Muscle layer of duodenum (tissue), 2 donors: ENCODE data around the gene MRPL57.
"Not testable (repeated sequence)": the region's sequence is repeated elsewhere in the genome, so short reads cannot be mapped to it uniquely, and the experiment has no call there.

ENCODE experiments used
- H3K27ac ChIP-seq: one replicate; pipeline ENCODE4 v1.7.0; 2013; ENCODE audit warnings: mild to moderate bottlenecking, low read length
- H3K27me3 ChIP-seq: one replicate; pipeline ENCODE4 v1.7.0; 2013; ENCODE audit warnings: low read depth, mild to moderate bottlenecking, control low read depth, low read length
- H3K36me3 ChIP-seq, 2 donors: one replicate each; pipeline ENCODE4 v1.7.0; 2013; ENCODE audit warnings: low read length in 2 of 2, control low read depth in 1 of 2, mild to moderate bottlenecking in 1 of 2; ENCODE audit not compliant: insufficient read depth in 2 of 2, control insufficient read depth in 1 of 2
- H3K4me1 ChIP-seq, 2 donors: one replicate each; pipeline ENCODE4 v1.7.0; 2013; ENCODE audit warnings: low read length in 2 of 2, mild to moderate bottlenecking in 2 of 2, control low read depth in 1 of 2, moderate library complexity in 1 of 2; ENCODE audit not compliant: insufficient read depth in 2 of 2, control insufficient read depth in 1 of 2
- H3K4me3 ChIP-seq, 2 donors: one replicate each; pipeline ENCODE4 v1.7.0; 2013; ENCODE audit warnings: low read length in 2 of 2, low read depth in 1 of 2, mild to moderate bottlenecking in 1 of 2
- H3K9me3 ChIP-seq, 2 donors: one replicate each; pipeline ENCODE4 v1.7.0; 2013; ENCODE audit warnings: low read length in 2 of 2, control low read depth in 1 of 2, mild to moderate bottlenecking in 1 of 2; ENCODE audit not compliant: control insufficient read depth in 1 of 2
- donor health status: healthy.

The MRPL57 gene

DNA sequence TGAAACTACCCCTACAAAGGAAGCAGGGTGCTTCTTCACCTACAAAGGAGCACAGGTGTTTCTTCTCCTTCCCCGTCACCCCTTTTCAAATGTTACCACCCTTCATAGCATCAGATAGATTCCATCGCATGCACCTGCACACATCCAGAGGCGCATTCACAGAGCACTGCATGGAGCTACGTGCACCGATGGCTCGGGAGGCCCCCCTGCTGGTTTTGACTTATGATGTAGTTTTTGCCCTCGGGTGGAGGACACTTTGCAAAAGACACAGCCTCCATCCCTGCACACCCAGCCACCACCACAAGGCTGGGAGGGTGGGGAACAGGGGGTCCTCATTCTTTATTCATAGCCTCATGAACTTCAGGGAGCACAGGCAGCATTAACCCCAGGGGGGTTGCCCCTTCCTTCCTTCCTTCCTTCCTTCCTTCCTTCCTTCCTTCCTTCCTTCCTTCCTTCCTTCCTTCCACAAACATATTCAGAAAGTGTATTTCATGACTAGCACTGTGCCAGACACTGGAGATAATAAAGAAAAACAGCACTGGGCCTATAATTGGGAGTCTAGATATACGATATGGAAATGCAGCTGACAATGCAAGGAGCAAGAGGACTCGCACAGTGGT lies 21.3 kb downstream of the MRPL57 start:
- H3K4me1 ChIP-seq, H3K36me3 ChIP-seq, H3K27me3 ChIP-seq, H3K27ac ChIP-seq, H3K9me3 ChIP-seq, H3K4me3 ChIP-seq: not testable (repeated sequence)

DNA sequence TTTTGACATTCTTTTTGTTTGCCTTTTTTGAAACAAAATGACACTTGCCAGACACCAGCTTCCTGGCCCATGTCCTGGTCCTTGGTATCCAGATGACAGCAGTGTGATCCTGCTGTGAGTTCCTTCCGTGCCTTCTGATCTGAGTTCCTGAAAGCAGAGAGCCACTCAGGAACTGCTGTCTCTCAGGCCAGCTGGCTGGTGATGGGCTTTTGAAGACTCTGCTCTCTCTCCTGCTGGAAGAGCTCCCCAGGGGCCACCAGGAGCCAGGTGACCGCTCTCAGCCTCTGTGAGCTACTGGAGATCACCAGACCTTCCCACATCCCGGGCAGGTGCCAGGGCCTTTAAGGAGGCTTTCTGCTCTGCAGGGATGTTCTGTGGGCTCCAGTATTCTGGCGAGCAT lies 21.9 kb downstream of the MRPL57 start:
- H3K36me3 ChIP-seq, H3K9me3 ChIP-seq, H3K27ac ChIP-seq, H3K27me3 ChIP-seq, H3K4me3 ChIP-seq, H3K4me1 ChIP-seq: not testable (repeated sequence)

DNA sequence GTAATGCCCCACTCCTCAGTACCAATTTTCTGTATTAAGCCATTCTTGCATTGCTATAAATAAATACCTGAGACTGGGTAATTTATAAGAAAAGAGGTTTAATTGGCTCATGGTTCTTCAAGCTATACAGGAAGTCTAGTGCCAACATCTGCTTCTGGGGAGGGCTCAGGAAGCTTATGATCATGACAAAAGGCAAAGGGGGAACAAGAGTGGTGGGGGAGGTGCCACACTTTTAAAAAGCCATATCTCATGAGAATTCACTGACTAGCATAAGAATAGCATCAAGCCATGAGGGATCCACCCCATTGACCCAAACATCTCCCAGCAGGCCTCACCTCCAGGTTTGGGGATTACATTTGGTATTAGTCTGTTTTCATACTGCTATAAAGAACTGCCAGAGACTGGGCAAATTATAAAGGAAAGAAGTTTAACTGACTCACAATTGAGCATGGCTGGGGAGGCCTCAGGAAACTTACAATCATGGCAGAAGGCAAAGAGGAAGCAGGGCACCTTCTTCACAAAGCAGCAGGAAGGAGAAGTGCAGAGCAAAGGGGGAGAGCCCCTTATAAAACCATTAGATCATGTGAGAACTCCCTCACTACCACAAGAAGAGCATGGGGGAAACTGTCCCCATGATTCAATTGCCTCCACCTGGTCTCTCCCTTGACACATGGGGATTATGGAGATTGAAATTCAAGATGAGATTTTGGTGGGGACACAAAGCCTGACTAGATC lies 25.2 kb downstream of the MRPL57 start:
- H3K4me3 ChIP-seq, H3K27me3 ChIP-seq, H3K27ac ChIP-seq, H3K36me3 ChIP-seq, H3K4me1 ChIP-seq, H3K9me3 ChIP-seq: not testable (repeated sequence)

DNA sequence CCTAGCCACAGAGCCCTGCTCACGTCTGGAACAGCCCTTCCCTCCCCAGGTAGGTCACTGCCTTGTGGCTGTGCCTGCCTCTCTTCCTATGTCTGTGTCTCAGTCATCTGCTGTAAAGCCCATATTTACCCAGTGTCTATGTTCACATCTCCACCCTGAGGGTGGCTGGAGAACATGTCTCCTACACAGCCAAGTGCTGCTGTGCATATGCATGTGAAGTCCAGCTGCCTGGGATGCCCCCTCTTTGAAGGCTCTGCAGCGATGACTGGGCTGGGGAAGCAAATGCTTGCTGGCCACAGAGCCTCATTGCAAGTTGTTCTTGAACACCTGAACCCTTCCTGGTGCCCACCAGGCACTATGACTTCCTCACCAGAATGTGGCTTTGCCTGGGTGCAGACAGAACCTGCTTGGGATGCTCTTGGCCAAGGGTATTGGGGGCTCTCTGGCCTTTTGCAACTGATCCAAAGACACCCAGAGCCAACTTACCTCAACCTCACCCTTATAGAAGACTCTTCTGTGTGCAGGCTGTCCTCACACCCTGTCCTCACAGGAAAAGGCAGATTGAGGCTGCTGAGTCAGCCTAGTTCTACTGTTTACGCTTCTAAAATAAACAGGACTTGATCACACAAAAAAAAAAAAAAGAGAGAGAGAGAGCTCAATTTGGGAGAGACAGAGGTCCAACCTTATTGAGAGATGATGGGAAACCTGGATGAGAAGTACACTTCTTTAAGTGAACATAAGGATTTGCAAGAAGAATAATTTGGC lies 26.5 kb downstream of the MRPL57 start:
- no peaks in the 10 kb centered on the region for H3K9me3 ChIP-seq
- no peaks in the 10 kb centered on the region for H3K36me3 ChIP-seq
- H3K4me1 ChIP-seq = no peaks in the 10 kb centered on the region
- no peak overlapping the region for H3K27ac ChIP-seq
- H3K4me3 ChIP-seq = no peak overlapping the region
- no peaks in the 10 kb centered on the region for H3K27me3 ChIP-seq

DNA sequence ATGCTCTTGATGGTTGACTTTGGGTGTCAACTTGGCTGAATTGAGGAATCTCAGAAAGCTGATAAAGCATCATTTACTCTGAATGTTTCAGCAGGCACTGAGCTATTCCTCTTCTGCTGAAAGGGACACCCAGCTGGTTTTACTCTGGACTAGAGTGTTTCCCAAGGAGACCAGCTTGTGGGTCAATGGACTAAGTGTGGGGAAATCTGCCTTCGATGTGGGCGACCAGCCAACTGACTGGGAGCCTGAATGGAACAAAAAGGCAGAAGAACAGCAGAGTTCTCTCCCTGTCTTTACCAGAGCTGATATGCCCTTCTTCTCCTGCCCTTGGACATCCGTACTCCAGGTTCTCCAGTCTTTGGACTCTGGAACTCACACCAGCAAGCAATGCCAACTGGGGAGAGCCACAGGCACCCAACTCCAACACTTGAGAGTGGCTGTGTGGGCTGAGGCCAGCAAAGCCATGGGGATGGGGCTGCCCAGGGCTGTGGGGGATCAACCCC lies 32.2 kb downstream of the MRPL57 start:
- Histone ChIP-seq H3K27ac (no peak overlapping the region), H3K4me1 (no peaks in the 10 kb centered on the region), H3K36me3 (no peaks in the 10 kb centered on the region), H3K27me3 (no peaks in the 10 kb centered on the region), H3K4me3 (no peak overlapping the region), H3K9me3 (no peaks in the 10 kb centered on the region)

DNA sequence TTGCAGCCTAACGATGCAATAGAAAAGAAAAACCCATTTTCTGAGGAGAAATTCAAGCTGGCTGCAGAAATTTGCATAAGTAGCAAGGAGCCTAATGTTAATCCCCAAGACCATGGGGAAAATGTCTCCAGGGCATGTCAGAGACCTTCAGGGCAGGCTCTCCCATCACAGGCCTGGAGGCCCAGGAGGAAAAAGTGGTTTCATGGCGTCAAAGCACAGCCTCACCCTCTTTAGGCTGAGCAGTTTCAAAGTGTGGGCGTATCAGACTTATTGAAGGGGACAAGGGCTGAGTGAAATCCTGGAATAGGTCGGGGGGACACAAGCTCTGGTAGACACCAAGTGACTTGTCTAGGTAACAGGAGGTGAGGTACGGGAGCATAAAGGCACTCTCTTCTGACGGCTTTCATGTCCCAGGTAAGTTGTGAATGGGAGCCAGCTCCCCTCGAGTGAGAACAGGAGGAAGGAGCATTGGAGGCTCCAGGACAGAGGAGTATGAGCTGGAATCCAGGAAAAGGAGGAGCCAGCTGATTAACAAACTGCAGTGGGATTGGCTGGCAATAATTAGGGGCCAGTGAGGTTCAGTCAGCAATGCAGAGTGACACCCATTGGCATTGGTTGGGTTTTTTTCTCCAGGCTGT lies 35.8 kb downstream of the MRPL57 start:
- Histone ChIP-seq H3K36me3 (no peaks in the 10 kb centered on the region), H3K27me3 (no peaks in the 10 kb centered on the region), H3K4me3 (no peak overlapping the region), H3K9me3 (no peaks in the 10 kb centered on the region), H3K27ac (no peak overlapping the region), H3K4me1 (no peaks in the 10 kb centered on the region)

DNA sequence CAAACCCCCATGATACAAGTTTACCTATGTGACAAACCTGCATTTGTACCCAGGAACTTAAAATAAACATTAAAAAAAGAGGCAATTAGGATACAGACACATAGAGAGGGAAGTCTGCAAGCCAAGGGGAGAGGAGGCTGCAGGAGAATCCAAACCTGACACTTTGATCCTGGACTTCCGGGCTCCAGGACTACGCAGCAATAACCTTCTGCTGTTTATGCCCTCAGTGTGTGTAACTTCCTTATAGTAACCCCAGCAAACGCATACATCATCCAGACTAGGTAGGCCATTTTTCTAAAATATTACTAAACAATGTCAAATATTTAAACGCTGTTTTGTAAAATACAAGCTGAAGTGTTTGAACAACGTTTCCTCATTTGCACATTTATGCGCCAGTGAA lies 39.0 kb downstream of the MRPL57 start:
- not testable (repeated sequence) for H3K9me3 ChIP-seq, H3K36me3 ChIP-seq, H3K4me1 ChIP-seq, H3K4me3 ChIP-seq, H3K27me3 ChIP-seq, H3K27ac ChIP-seq

DNA sequence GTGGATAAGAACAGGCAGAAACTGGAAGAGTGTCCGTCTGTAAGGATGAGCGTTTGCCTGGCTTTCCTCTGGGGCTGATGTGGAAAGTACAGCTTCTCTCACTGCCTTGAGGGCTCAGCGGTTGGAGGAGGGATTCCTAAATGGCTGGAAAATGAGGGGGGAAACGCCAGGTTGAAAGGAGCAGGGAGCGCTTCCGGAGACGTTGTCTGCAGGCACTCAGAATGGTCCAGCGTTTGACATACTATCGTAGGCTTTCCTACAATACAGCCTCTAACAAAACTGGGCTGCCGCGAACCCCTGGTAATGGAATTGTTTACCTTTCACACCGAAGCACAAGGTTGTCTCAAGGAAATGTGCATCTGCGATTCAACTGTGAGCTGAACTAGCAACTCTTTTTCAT lies 39.9 kb downstream of the MRPL57 start:
- H3K27ac ChIP-seq = no peak overlapping the region
- no peaks in the 10 kb centered on the region for H3K4me1 ChIP-seq
- no peak overlapping the region for H3K4me3 ChIP-seq
- H3K9me3 ChIP-seq = peaks cover 0 to 5% of the 10 kb centered on the region in 2 donors
- no peaks in the 10 kb centered on the region for H3K27me3 ChIP-seq
- no peaks in the 10 kb centered on the region for H3K36me3 ChIP-seq

DNA sequence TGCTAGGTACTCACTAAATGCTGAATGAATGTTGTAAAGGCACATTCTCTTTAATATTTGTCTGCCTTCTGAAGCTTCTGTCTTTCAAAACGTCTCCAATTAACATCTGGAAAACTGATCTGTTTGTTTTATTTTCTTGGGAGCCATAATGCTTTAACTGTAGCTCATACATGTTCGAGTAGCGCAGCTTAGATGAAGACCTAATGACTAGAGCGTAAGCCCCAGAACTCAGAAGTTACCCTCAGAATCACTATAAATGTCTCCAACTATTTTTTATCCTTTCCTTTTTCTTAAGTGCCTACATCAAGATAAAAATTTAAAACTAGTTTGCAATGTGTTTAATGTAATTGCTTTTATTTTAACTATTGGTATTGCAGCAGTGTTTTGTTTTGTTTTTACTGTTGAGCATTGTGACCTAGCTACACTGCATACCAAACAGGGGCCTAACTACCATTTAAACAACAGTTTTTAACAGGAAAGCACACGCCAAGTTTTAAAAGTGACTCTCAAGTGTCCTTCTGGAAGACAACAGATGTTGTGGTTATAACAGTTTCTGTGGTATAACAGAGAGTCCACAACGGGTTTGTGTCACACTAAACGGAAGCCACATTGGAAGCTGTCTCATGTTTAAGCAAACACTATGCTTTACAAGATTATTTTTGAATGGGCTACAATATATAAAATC lies 42.0 kb downstream of the MRPL57 start:
- Histone ChIP-seq H3K36me3 (no peaks in the 10 kb centered on the region), H3K4me3 (no peak overlapping the region), H3K9me3 (peaks cover 6 to 10% of the 10 kb centered on the region in 2 donors), H3K27me3 (no peaks in the 10 kb centered on the region), H3K27ac (no peak overlapping the region), H3K4me1 (no peaks in the 10 kb centered on the region)

DNA sequence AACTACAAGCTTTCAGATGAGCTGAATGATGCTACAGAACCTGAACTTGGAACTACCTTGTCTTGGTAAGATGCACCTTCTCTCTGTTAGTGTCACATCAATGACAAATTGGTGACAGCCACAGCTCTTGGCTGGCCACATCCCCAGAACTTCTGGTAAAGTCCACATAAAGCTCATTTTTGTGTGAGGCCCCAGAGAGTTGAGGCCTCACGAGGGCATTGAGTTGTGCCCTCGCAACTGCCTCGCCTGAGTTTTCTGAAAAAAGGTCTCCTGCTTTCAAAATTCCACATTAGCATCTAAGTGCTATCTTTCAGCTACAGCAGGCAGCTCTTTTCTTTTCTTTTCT lies 42.6 kb downstream of the MRPL57 start:
- H3K27me3 ChIP-seq = no peaks in the 10 kb centered on the region
- no peaks in the 10 kb centered on the region for H3K36me3 ChIP-seq
- peaks cover 6 to 10% of the 10 kb centered on the region in 2 donors for H3K9me3 ChIP-seq
- H3K27ac ChIP-seq = no peak overlapping the region
- H3K4me1 ChIP-seq = no peaks in the 10 kb centered on the region
- H3K4me3 ChIP-seq = no peak overlapping the region

DNA sequence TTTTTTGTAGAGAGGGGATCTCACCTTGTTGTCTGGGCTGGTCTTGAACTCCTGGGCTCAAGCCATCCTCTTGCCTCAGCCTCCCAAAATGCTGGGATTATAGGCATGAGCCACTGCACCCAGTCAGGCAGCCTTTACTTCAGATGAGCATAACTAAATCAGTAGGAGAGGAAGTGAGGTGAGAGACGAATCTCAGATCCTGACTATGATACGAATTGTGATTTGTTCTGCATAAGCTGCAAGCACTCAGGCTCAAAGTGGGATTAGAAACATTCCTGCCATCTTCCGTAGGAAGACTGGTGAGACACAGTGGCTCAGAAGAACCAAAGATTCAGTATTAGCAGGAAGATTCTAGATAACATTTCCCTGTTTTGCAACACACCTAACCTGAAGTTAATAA lies 43.3 kb downstream of the MRPL57 start:
- not testable (repeated sequence) for H3K27ac ChIP-seq

More for the DNA sequence above, 43.3 kb downstream of the MRPL57 start:
- not testable (repeated sequence) for H3K4me3 ChIP-seq, H3K9me3 ChIP-seq, H3K27me3 ChIP-seq, H3K4me1 ChIP-seq, H3K36me3 ChIP-seq
